ENCODE measurements around the gene CFH. TPM values are rescaled to one million over a fixed set of nuclear protein-coding genes. Genes with fewer than 3 reads are reported as not detected.
A peak's percentile ranks its signal among the peaks of the same experiment; 100 is the strongest.

Gene CFH
- total and polyA plus RNA-seq, 9 of the 15 experiments (the other 6 are each of a cell fraction or from before 2014, with no cell fraction given) = 31.6 to 107 (median 48.3) TPM

- ChIA-PET CTCF (ENCODE audit: low intra/inter-chr PET ratio) (no interaction called here), POLR2A (interaction anchor here (0.5 kb wide), 1 partner anchor 156 kb away, joined by 5 read pairs; no protein-coding TSS in a partner anchor)
- no peaks in the 10 kb centered on the region for H4K20me1 ChIP-seq (replicated peaks; ENCODE audit: control insufficient read depth, insufficient read depth, low read length)
- peak overlapping the region; percentile 67 for H3K27ac ChIP-seq (ENCODE audit: extremely low read depth, low read depth, low read length)
- intact Hi-C loops (cut with micrococcal nuclease) (loop anchor here (5.0 kb wide), 1 partner anchor 547 kb away; no protein-coding TSS in a partner anchor), in situ Hi-C loops (cut with MboI) (loop anchor here (25.0 kb wide), 1 partner anchor 763 kb away; no protein-coding TSS in a partner anchor)
- H3K4me3 ChIP-seq = no peak overlapping the region
- H2AFZ ChIP-seq (ENCODE audit: low read depth, low read length) = peak overlapping the region; percentile 80
- BruUV-seq (replicated peaks) = no TSS peak
- H3K9me1 ChIP-seq (ENCODE audit: control insufficient read depth, insufficient read depth, low read length) = no peaks in the 10 kb centered on the region
- H3K9me3 ChIP-seq (replicated peaks; ENCODE audit: control insufficient read depth, insufficient read depth, low read depth, low read length) = no peaks in the 10 kb centered on the region
- H3K4me2 ChIP-seq (ENCODE audit: insufficient read depth, low read length) = peak overlapping the region; percentile 73
- H3K79me2 ChIP-seq (ENCODE audit: control insufficient read depth, insufficient read depth, low read length) = peaks cover 35% of the 10 kb centered on the region
- WGBS (ENCODE audit: insufficient coverage, low coverage, missing lambda C conversion rate) = 15% methylated on average over 12 of the region's 12 CpGs
- H3K36me3 ChIP-seq (ENCODE audit: control insufficient read depth, insufficient read depth, low read length) = no peaks in the 10 kb centered on the region
- DNase-seq (ENCODE audit: extremely low read depth in 1 of 4, low spot score in 3 of 4) = peak in 2 of 4 experiments; percentile 13 to 38
- no peaks in the 10 kb centered on the region for H3K27me3 ChIP-seq (ENCODE audit: control insufficient read depth in 2 of 2, insufficient read depth in 2 of 2, low read length in 2 of 2)
- H3K9ac ChIP-seq (ENCODE audit: insufficient read depth in 1 of 2, low read depth in 2 of 2, low read length in 2 of 2) = peak overlapping the region; percentile 36 to 80
- ATAC-seq = peak; percentile 66
- FAIRE-seq = no peak
- peaks cover 0 to 3% of the 10 kb centered on the region in 2 experiments; a peak in 2 of 5 replicates for H3K4me1 ChIP-seq (replicated peaks in 1 of 2; ENCODE audit: control insufficient read depth in 2 of 2, insufficient read depth in 2 of 2, low read length in 2 of 2)
- TF ChIP-seq KLF13 (tag; IDR thresholded peaks at IDR 0.05; ENCODE audit: borderline replicate concordance, low read depth) (0 out of 2 replicates have a peak, but pooled peaks have one; percentile 47), NFATC3 (IDR thresholded peaks at IDR 0.05) (no peak), SNIP1 (IDR thresholded peaks at IDR 0.05; ENCODE audit: low read depth) (no peak), TGIF2 (CRISPR knock-in tag; IDR thresholded peaks at IDR 0.05) (peak; percentile 51; the same call in 1 of the 2 replicates), HMG20B (CRISPR knock-in tag; IDR thresholded peaks at IDR 0.05) (no peak), FUS (optimal IDR thresholded peaks at IDR 0.05; ENCODE audit: low read depth, low read length) (no peak), MBD2 (IDR thresholded peaks at IDR 0.05; ENCODE audit: borderline replicate concordance, low read depth) (0 out of 2 replicates have a peak, but pooled peaks have one; percentile 5), DMBX1 (CRISPR knock-in tag; IDR thresholded peaks at IDR 0.05; ENCODE audit: borderline replicate concordance) (peak; percentile 25; the same call in 1 of the 2 replicates), CTCFL (IDR thresholded peaks at IDR 0.05; ENCODE audit: borderline replicate concordance, insufficient read depth, low read depth, low read length, poor library complexity, severe bottlenecking) (no peak), ZBTB49 (CRISPR knock-in tag; IDR thresholded peaks at IDR 0.05; ENCODE audit: borderline replicate concordance) (no peak), TOE1 (IDR thresholded peaks at IDR 0.05; ENCODE audit: borderline replicate concordance) (no peak), TOE1 (CRISPR knock-in tag; IDR thresholded peaks at IDR 0.05; ENCODE audit: borderline replicate concordance, low read depth) (no peak), MCM5 (IDR thresholded peaks at IDR 0.05; ENCODE audit: low read depth) (no peak)
- TF ChIP-seq, protein P1, sequence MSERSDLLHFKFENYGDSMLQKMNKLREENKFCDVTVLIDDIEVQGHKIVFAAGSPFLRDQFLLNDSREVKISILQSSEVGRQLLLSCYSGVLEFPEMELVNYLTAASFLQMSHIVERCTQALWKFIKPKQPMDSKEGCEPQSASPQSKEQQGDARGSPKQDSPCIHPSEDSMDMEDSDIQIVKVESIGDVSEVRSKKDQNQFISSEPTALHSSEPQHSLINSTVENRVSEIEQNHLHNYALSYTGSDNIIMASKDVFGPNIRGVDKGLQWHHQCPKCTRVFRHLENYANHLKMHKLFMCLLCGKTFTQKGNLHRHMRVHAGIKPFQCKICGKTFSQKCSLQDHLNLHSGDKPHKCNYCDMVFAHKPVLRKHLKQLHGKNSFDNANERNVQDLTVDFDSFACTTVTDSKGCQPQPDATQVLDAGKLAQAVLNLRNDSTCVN (CRISPR knock-in tag; IDR thresholded peaks at IDR 0.05) = no peak
- TF ChIP-seq, protein P2, sequence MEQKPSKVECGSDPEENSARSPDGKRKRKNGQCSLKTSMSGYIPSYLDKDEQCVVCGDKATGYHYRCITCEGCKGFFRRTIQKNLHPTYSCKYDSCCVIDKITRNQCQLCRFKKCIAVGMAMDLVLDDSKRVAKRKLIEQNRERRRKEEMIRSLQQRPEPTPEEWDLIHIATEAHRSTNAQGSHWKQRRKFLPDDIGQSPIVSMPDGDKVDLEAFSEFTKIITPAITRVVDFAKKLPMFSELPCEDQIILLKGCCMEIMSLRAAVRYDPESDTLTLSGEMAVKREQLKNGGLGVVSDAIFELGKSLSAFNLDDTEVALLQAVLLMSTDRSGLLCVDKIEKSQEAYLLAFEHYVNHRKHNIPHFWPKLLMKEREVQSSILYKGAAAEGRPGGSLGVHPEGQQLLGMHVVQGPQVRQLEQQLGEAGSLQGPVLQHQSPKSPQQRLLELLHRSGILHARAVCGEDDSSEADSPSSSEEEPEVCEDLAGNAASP (IDR thresholded peaks at IDR 0.05) = no peak
Observed at GRCh38 chr1:196650403-196650802, 1.4 kb upstream of the CFH start.

Measured in K562 (cell line).